ENCODE measurements around the gene TM9SF4.
"Not testable (repeated sequence)": the region's sequence is repeated elsewhere in the genome, so short reads cannot be mapped to it uniquely, and the experiment has no call there.

TM9SF4 gene

DNA sequence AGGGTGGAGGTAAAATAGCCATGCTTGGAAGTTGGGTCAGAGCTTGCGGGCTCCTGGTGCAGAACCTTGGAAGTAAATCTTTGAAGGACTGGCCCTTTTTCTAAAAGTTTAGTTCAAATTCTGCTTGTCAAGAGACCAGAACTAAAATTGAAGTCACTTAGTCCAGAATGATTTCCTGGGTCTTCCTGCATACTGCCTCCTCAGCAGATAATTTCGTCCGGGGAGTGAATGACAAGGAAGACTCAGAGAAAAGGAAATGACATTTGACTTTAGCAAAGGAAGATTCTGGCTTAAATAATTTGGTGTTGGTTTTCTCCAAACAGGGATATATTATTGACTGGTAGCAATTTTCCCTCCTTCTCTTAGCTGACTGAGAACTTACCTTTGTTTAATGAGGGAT lies 1.2 kb downstream of the TM9SF4 start:
- peaks cover 39% of the 10 kb centered on the region for H3K4me1 Mint-ChIP-seq
- H3K4me3 Mint-ChIP-seq = peak overlapping the region; percentile 87
- DNase-seq (ENCODE audit: low spot score in 2 of 2) (no peak), ATAC-seq (replicated peaks; ENCODE audit: extremely low read depth, poor library complexity, severe bottlenecking) (no peak)
- H3K27ac Mint-ChIP-seq (ENCODE audit: low read depth) = peak overlapping the region; percentile 96
- H3K36me3 Mint-ChIP-seq (ENCODE audit: insufficient read depth) = peaks cover 19% of the 10 kb centered on the region
- no peaks in the 10 kb centered on the region for H3K9me3 Mint-ChIP-seq
- no peaks in the 10 kb centered on the region for H3K27me3 Mint-ChIP-seq

- no peak for ATAC-seq (replicated peaks; ENCODE audit: extremely low read depth, poor library complexity, severe bottlenecking)
- no peaks in the 10 kb centered on the region for H3K27me3 Mint-ChIP-seq
- no peak for DNase-seq (ENCODE audit: low spot score in 2 of 2)
- peak overlapping the region; percentile 87 for H3K4me3 Mint-ChIP-seq
- H3K36me3 Mint-ChIP-seq (ENCODE audit: insufficient read depth) = peaks cover 19% of the 10 kb centered on the region
- peak overlapping the region; percentile 19 for H3K27ac Mint-ChIP-seq (ENCODE audit: low read depth)
- H3K9me3 Mint-ChIP-seq = no peaks in the 10 kb centered on the region
- H3K4me1 Mint-ChIP-seq = peaks cover 41% of the 10 kb centered on the region
Observed at GRCh38 chr20:32111156-32111686, 1.7 kb downstream of the TM9SF4 start.

DNA sequence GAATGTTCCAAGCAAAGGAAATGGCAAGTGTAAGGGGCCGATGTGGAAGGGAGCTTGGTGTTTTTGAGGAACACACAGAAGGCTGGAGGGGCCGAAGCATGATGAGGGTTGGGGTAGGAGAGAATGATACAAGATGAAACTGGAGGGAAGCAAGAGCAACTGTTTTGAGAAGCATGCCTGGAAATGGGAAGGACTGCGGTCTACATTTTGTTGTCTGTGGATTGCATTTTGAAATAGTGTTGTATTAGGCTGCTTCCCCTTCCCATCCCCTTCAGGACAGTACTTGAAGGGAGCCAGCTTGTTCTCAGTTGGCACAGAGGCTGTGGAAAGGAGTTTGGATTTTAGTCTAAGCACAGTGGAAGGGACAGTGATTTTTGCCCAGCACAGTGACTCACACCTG lies 2.2 kb downstream of the TM9SF4 start:
- peak overlapping the region; percentile 6 for H3K4me3 Mint-ChIP-seq
- peaks cover 19% of the 10 kb centered on the region for H3K36me3 Mint-ChIP-seq (ENCODE audit: insufficient read depth)
- H3K9me3 Mint-ChIP-seq = no peaks in the 10 kb centered on the region
- no peak for ATAC-seq (replicated peaks; ENCODE audit: extremely low read depth, poor library complexity, severe bottlenecking)
- peak overlapping the region; percentile 19 for H3K27ac Mint-ChIP-seq (ENCODE audit: low read depth)
- no peaks in the 10 kb centered on the region for H3K27me3 Mint-ChIP-seq
- no peak for DNase-seq (ENCODE audit: low spot score in 2 of 2)
- H3K4me1 Mint-ChIP-seq = peaks cover 46% of the 10 kb centered on the region

DNA sequence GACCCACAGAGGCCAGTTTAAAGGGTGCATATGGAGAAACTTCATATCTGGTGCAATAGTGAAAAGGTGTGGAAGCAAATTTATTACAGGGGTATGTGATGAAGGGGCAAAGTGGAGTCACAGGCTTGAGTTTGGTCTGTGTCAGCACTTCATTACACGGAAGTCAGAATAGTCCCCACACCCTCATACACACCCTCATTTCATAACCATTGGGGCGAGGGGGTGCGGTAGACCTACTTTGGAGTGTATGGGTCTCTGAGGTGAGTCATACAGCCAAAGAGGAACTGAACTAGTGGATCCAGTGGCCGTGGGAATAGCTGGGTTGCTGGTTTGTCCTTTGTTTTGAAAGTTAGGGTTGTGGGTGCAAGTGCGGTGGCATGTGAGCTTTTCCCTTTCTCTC lies 3.3 kb downstream of the TM9SF4 start:
- Mint-ChIP-seq H3K27ac (ENCODE audit: low read depth) (no peak overlapping the region), H3K9me3 (no peaks in the 10 kb centered on the region), H3K4me3 (no peak overlapping the region), H3K27me3 (no peaks in the 10 kb centered on the region), H3K4me1 (peaks cover 54% of the 10 kb centered on the region), H3K36me3 (ENCODE audit: insufficient read depth) (peaks cover 19% of the 10 kb centered on the region)
- DNase-seq (ENCODE audit: low spot score in 2 of 2) (no peak), ATAC-seq (replicated peaks; ENCODE audit: extremely low read depth, poor library complexity, severe bottlenecking) (no peak)

DNA sequence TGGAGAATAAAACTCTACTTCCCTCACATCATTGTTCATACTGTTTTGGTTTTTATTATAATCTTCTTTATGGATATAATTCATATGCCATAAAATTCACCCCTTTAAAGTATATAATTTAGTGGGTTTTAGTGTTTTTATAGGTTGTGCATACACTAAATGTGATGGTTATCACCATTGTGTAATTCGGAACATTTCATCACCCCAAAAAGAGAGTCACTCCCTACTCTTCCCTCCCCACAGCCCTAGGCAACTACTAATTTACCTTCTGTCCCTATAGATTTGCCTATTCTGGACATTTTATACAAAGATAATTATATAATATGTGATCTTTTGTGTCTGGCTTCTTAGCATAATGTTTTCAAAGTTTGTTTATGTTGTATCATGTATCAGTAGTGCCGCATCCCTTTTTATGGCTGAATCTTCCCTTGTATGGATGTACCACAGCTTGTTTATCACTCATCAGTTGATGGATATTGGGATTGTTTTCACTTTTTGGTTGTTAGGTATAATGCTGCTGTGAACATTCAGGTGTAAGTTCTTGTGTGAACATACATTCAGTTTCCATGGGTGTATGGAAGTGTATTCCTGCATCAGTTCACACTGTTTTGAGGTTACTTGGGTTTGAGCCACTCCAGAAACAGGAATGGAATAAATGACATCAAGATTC lies 4.2 kb downstream of the TM9SF4 start:
- Mint-ChIP-seq H3K4me1 (peaks cover 54% of the 10 kb centered on the region), H3K27ac (ENCODE audit: low read depth) (no peak overlapping the region), H3K36me3 (ENCODE audit: insufficient read depth) (peaks cover 19% of the 10 kb centered on the region), H3K27me3 (no peaks in the 10 kb centered on the region), H3K4me3 (no peak overlapping the region), H3K9me3 (no peaks in the 10 kb centered on the region)
- ATAC-seq (replicated peaks; ENCODE audit: extremely low read depth, poor library complexity, severe bottlenecking) (no peak), DNase-seq (ENCODE audit: low spot score in 2 of 2) (no peak)

GRCh38 chr20:32114305-32114960 lies 4.9 kb downstream of the TM9SF4 start:
- no peak overlapping the region for H3K4me3 Mint-ChIP-seq
- DNase-seq (ENCODE audit: low spot score in 2 of 2) (no peak), ATAC-seq (replicated peaks; ENCODE audit: extremely low read depth, poor library complexity, severe bottlenecking) (no peak)
- H3K9me3 Mint-ChIP-seq = no peaks in the 10 kb centered on the region
- peaks cover 16% of the 10 kb centered on the region for H3K36me3 Mint-ChIP-seq (ENCODE audit: insufficient read depth)
- H3K4me1 Mint-ChIP-seq = peaks cover 54% of the 10 kb centered on the region
- H3K27me3 Mint-ChIP-seq = no peaks in the 10 kb centered on the region
- no peak overlapping the region for H3K27ac Mint-ChIP-seq (ENCODE audit: low read depth)

DNA sequence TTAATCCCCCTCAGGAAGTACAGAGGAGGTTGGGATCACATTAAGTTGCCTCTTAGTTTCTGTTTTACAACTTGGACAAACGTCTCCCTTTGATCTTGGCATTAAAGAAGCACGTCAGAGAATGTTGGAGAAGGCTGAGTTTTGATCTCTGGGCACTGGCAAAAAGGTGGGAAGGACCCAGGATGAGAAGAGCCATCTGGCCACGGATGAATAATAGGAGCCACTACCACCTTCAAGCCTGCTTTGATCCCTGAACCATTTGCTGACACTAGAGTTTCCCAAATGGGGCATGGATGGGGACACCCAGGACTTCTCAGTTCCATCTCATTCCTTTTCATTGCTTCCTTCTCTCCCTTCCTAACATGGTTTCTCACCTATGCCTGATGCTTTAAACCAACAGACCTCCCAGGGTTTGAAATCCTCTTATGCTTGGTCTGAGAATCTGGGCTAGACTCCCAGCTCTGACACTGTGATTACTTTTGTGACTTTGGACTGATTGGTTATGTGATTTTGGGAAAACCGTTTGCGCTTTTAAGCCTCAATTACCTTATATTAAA lies 5.8 kb downstream of the TM9SF4 start:
- no peak for DNase-seq (ENCODE audit: low spot score in 2 of 2)
- Mint-ChIP-seq H3K36me3 (ENCODE audit: insufficient read depth) (peaks cover 9% of the 10 kb centered on the region), H3K27me3 (no peaks in the 10 kb centered on the region), H3K9me3 (no peaks in the 10 kb centered on the region), H3K4me1 (peaks cover 50% of the 10 kb centered on the region), H3K27ac (ENCODE audit: low read depth) (no peak overlapping the region), H3K4me3 (no peak overlapping the region)
- no peak for ATAC-seq (replicated peaks; ENCODE audit: extremely low read depth, poor library complexity, severe bottlenecking)

DNA sequence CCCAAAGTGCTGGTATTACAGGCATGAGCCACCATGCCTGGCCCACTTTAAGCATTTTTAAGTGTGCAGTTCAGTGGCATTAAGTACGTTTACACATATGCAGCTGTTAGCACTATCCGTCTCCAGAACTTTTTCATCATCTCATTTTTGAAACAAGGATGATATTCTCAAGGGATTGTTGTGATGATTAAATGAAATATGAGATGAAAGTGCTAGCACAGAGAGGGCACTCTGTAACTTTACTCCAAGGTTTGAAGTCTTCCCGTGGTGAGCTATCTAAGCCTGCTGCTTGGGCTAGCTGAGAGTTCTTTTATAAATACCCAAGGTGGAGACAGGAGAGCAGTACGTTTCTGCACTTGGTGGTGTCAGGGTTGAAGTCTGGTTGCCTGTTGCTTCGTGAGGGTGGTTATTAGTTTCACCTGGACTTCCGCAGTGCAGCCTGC lies 6.6 kb downstream of the TM9SF4 start:
- Mint-ChIP-seq H3K9me3 (no peaks in the 10 kb centered on the region), H3K4me3 (no peak overlapping the region), H3K27ac (ENCODE audit: low read depth) (no peak overlapping the region), H3K4me1 (peaks cover 45% of the 10 kb centered on the region), H3K36me3 (ENCODE audit: insufficient read depth) (peaks cover 6% of the 10 kb centered on the region), H3K27me3 (no peaks in the 10 kb centered on the region)
- ATAC-seq (replicated peaks; ENCODE audit: extremely low read depth, poor library complexity, severe bottlenecking) (no peak), DNase-seq (ENCODE audit: low spot score in 2 of 2) (no peak)

GRCh38 chr20:32116796-32117195 lies 7.3 kb downstream of the TM9SF4 start:
- not testable (repeated sequence) for H3K36me3 Mint-ChIP-seq (ENCODE audit: insufficient read depth); ATAC-seq (replicated peaks; ENCODE audit: extremely low read depth, poor library complexity, severe bottlenecking); DNase-seq (ENCODE audit: low spot score in 2 of 2); H3K9me3 Mint-ChIP-seq; H3K4me3 Mint-ChIP-seq; H3K27me3 Mint-ChIP-seq
- peak overlapping the region; percentile 81 for H3K27ac Mint-ChIP-seq (ENCODE audit: low read depth)
- H3K4me1 Mint-ChIP-seq = peaks cover 38% of the 10 kb centered on the region

DNA sequence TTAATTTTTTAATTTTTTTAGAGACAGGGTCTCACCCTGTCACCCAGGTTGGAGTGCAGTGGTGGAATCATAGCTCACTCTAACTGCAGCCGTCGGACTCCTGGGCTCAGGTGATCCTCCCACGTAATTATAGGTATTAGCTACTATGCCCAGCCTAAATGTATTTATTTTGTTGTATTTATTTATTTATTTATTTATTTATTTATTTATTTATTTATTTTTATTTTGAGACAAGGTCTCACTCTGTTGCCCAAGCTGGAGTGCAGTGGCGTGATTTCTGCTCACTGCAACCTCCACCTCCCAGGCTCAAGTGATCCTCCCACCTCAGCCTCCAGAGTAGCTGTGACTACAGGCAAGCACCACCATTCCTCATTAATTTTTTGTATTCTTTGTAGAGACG lies 8.9 kb downstream of the TM9SF4 start:
- peaks cover 26% of the 10 kb centered on the region for H3K4me1 Mint-ChIP-seq
- H3K27me3 Mint-ChIP-seq, H3K9me3 Mint-ChIP-seq: not testable (repeated sequence)

GRCh38 chr20:32119734-32120133 lies 10.2 kb downstream of the TM9SF4 start:
- peaks cover 27% of the 10 kb centered on the region for H3K4me1 Mint-ChIP-seq
- H3K4me3 Mint-ChIP-seq = no peak overlapping the region
- peaks cover 6% of the 10 kb centered on the region for H3K36me3 Mint-ChIP-seq (ENCODE audit: insufficient read depth)
- ATAC-seq (replicated peaks; ENCODE audit: extremely low read depth, poor library complexity, severe bottlenecking) = no peak
- H3K27me3 Mint-ChIP-seq = no peaks in the 10 kb centered on the region
- no peak for DNase-seq (ENCODE audit: low spot score in 2 of 2)
- no peaks in the 10 kb centered on the region for H3K9me3 Mint-ChIP-seq
- H3K27ac Mint-ChIP-seq (ENCODE audit: low read depth) = no peak overlapping the region

More for the DNA sequence above, 8.9 kb downstream of the TM9SF4 start:
- not testable (repeated sequence) for H3K4me3 Mint-ChIP-seq; ATAC-seq (replicated peaks; ENCODE audit: extremely low read depth, poor library complexity, severe bottlenecking); H3K27ac Mint-ChIP-seq (ENCODE audit: low read depth); DNase-seq (ENCODE audit: low spot score in 2 of 2); H3K36me3 Mint-ChIP-seq (ENCODE audit: insufficient read depth)

DNA sequence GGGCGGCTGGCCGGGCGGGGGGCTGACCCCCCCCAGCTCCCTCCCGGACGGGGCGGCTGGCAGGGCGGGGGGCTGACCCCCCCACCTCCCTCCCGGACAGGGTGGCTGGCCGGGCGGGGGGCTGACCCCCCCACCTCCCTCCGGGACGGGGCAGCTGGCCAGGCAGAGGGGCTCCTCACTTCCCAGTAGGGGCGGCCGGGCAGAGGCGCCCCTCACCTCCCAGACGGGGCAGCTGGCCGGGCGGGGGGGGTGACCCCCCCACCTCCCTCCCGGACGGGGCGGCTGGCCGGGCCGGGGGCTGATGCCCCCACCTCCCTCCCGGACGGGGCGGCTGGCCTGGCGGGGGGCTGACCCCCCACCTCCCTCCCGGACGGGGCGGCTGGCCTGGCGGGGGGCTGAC lies 12.4 kb downstream of the TM9SF4 start:
- H3K27me3 Mint-ChIP-seq; H3K9me3 Mint-ChIP-seq; DNase-seq (ENCODE audit: low spot score in 2 of 2); H3K36me3 Mint-ChIP-seq (ENCODE audit: insufficient read depth); H3K4me3 Mint-ChIP-seq; ATAC-seq (replicated peaks; ENCODE audit: extremely low read depth, poor library complexity, severe bottlenecking); H3K27ac Mint-ChIP-seq (ENCODE audit: low read depth): not testable (repeated sequence)
- H3K4me1 Mint-ChIP-seq = peaks cover 19% of the 10 kb centered on the region

DNA sequence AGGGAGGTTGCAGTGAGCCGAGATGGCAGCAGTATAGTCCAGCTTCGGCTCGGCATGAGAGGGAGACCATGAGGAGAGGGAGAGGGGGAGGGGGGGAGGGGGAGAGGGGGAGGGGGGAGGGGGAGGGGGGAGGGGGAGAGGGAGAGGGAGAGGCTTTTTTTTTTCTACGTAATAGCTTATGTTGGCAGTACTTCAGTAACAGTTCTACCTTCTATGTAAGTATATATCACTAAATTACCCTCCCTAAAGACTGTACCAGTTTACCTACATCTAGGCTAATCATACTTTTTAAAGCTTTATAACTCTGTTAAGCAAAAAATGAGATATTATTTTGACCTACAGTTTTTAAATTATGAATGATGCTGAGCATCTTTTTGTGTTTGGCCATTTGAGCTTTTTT lies 13.6 kb downstream of the TM9SF4 start:
- H3K36me3 Mint-ChIP-seq (ENCODE audit: insufficient read depth) = peaks cover 4% of the 10 kb centered on the region
- H3K27me3 Mint-ChIP-seq = no peaks in the 10 kb centered on the region
- ATAC-seq (replicated peaks; ENCODE audit: extremely low read depth, poor library complexity, severe bottlenecking) (no peak), DNase-seq (ENCODE audit: low spot score in 2 of 2) (no peak)
- no peak overlapping the region for H3K4me3 Mint-ChIP-seq
- H3K27ac Mint-ChIP-seq (ENCODE audit: low read depth) = no peak overlapping the region
- peaks cover 12% of the 10 kb centered on the region for H3K4me1 Mint-ChIP-seq
- H3K9me3 Mint-ChIP-seq = no peaks in the 10 kb centered on the region

Measured in central memory CD8-positive, alpha-beta T cell (primary cell).